ENCODE results near the gene PRPF38A. TPM values are rescaled to one million over a fixed set of nuclear protein-coding genes. Genes with fewer than 3 reads are reported as not detected.

PRPF38A gene
- total and polyA plus RNA-seq, 11 donors, result 6.2 to 24.7 (median 16.5) TPM

DNA sequence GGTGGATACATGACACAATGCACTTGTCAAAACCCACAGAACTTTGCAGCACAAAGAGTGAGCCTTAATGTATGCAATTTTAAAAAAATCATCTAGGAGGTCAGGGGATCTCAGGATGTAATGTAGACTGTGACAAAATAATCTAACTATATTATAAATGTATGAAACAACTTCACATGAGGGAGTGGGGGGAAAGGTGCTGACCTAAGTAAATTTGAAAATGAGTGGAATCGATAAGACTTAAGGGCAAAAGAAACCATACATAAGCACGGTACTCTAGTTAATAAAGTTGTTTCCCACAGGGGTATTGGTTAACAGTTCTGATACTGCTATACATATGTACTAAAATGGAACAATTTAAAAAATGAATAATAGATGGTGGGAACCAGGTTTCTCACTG lies 64.7 kb downstream of the PRPF38A start:
- Histone ChIP-seq H3K27ac (no peak overlapping the region), H3K36me3 (peaks cover 0 to 47% (median 29%) of the 10 kb centered on the region in 9 donors), H3K4me1 (no peaks in the 10 kb centered on the region), H3K4me3 (no peak overlapping the region), H3K27me3 (no peaks in the 10 kb centered on the region), H3K9me3 (no peaks in the 10 kb centered on the region)
- TF ChIP-seq, protein P1, sequence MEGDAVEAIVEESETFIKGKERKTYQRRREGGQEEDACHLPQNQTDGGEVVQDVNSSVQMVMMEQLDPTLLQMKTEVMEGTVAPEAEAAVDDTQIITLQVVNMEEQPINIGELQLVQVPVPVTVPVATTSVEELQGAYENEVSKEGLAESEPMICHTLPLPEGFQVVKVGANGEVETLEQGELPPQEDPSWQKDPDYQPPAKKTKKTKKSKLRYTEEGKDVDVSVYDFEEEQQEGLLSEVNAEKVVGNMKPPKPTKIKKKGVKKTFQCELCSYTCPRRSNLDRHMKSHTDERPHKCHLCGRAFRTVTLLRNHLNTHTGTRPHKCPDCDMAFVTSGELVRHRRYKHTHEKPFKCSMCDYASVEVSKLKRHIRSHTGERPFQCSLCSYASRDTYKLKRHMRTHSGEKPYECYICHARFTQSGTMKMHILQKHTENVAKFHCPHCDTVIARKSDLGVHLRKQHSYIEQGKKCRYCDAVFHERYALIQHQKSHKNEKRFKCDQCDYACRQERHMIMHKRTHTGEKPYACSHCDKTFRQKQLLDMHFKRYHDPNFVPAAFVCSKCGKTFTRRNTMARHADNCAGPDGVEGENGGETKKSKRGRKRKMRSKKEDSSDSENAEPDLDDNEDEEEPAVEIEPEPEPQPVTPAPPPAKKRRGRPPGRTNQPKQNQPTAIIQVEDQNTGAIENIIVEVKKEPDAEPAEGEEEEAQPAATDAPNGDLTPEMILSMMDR (IDR thresholded peaks at IDR 0.05), result no peak
- TF ChIP-seq POLR2A (IDR thresholded peaks at IDR 0.05), result no peak
- DNase-seq (no peak), ATAC-seq (no peak)
- WGBS, 4 donors, result 95 to 97% (median 96%) methylated on average over 2 of the region's 2 CpGs
- intact Hi-C loops (cut with DNase I), result loop anchor here in 1 of 10 donors (10.0 kb wide), 1 partner anchor 216 kb away; no protein-coding TSS in a partner anchor

Other genes starting within 250 kb of the PRPF38A start
- 10 to 100 TPM; 12.8 to 25.2 (median 16.7) TPM for gene CC2D1B, start 38.4 kb upstream of the PRPF38A start, total RNA-seq
- gene CC2D1B, start 38.4 kb upstream of the PRPF38A start, polyA plus RNA-seq, result 10 to 100 TPM; 12.3 to 25.9 TPM
- gene ORC1, start 179 bp upstream of the PRPF38A start, total RNA-seq, result 1 to 10 TPM in 1 of 9 donors, under 1 TPM in 5, not detected in 3; 0.09 to 1.4 (median 0.16) TPM
- under 1 TPM in 1 of 2 donors, not detected in 1; 0.35 TPM for gene ORC1, start 179 bp upstream of the PRPF38A start, polyA plus RNA-seq
- gene TUT4, start 148.5 kb downstream of the PRPF38A start, total RNA-seq, result 10 to 100 TPM; 23.7 to 43.8 (median 31.5) TPM
- 10 to 100 TPM; 14.8 to 21.4 TPM for gene TUT4, start 148.5 kb downstream of the PRPF38A start, polyA plus RNA-seq
- 10 to 100 TPM in 3 of 9 donors, 1 to 10 TPM in 6; 5.8 to 19.7 (median 8.2) TPM for gene GPX7, start 197.8 kb downstream of the PRPF38A start, total RNA-seq
- 10 to 100 TPM in 1 of 2 donors, 1 to 10 TPM in 1; 8.4 to 20.5 TPM for gene GPX7, start 197.8 kb downstream of the PRPF38A start, polyA plus RNA-seq
- under 1 TPM in 1 of 9 donors, not detected in 8; 0.64 TPM for gene SHISAL2A, start 228.6 kb downstream of the PRPF38A start, total RNA-seq
- under 1 TPM in 1 of 2 donors, not detected in 1; 0.08 TPM for gene SHISAL2A, start 228.6 kb downstream of the PRPF38A start, polyA plus RNA-seq

Data from heart left ventricle (tissue), 16 donors.